Measurements from ENCODE around the gene S100A3.
"Not testable (repeated sequence)": the region's sequence is repeated elsewhere in the genome, so short reads cannot be mapped to it uniquely, and the experiment has no call there.

S100A3 gene

GRCh38 chr1:153533689-153534201 lies 15.3 kb downstream of the S100A3 start:
- peaks cover 6% of the 10 kb centered on the region; the same call in 1 of the 2 replicates for H3K27me3 ChIP-seq (ENCODE audit: insufficient read depth, low read length)
- no peak overlapping the region for H3K27ac ChIP-seq (ENCODE audit: low read depth, low read length)
- H3K4me1 ChIP-seq (ENCODE audit: insufficient read depth, low read length) = peaks cover 35% of the 10 kb centered on the region
- no peaks in the 10 kb centered on the region for H3K9me3 ChIP-seq (ENCODE audit: insufficient read depth, low read depth, low read length)
- WGBS = 78% methylated on average over 13 of the region's 13 CpGs
- peak overlapping the region; percentile 47 for H3K4me3 ChIP-seq (ENCODE audit: low read length)
- H3K9ac ChIP-seq (ENCODE audit: low read depth, low read length) = no peak overlapping the region
- H3K36me3 ChIP-seq (ENCODE audit: insufficient read depth, low read length) = no peaks in the 10 kb centered on the region

GRCh38 chr1:153532769-153533599 lies 16.1 kb downstream of the S100A3 start:
- no peak overlapping the region for H3K9ac ChIP-seq (ENCODE audit: low read depth, low read length)
- H3K36me3 ChIP-seq (ENCODE audit: insufficient read depth, low read length) = no peaks in the 10 kb centered on the region
- H3K4me1 ChIP-seq (ENCODE audit: insufficient read depth, low read length) = peaks cover 29% of the 10 kb centered on the region
- no peaks in the 10 kb centered on the region for H3K9me3 ChIP-seq (ENCODE audit: insufficient read depth, low read depth, low read length)
- peaks cover 6% of the 10 kb centered on the region; the same call in 1 of the 2 replicates for H3K27me3 ChIP-seq (ENCODE audit: insufficient read depth, low read length)
- H3K4me3 ChIP-seq (ENCODE audit: low read length) = peak overlapping the region; percentile 47
- 11% methylated on average over 34 of the region's 34 CpGs for WGBS
- no peak overlapping the region for H3K27ac ChIP-seq (ENCODE audit: low read depth, low read length)

GRCh38 chr1:153532181-153532580 lies 16.9 kb downstream of the S100A3 start:
- Histone ChIP-seq H3K4me1 (ENCODE audit: insufficient read depth, low read length) (peaks cover 36% of the 10 kb centered on the region), H3K9me3 (ENCODE audit: insufficient read depth, low read depth, low read length) (no peaks in the 10 kb centered on the region), H3K27ac (ENCODE audit: low read depth, low read length) (no peak overlapping the region), H3K36me3 (ENCODE audit: insufficient read depth, low read length) (no peaks in the 10 kb centered on the region), H3K9ac (ENCODE audit: low read depth, low read length) (no peak overlapping the region), H3K4me3 (ENCODE audit: low read length) (no peak overlapping the region), H3K27me3 (ENCODE audit: insufficient read depth, low read length) (peaks cover 6% of the 10 kb centered on the region; the same call in 1 of the 2 replicates)
- WGBS = 88% methylated on average over 2 of the region's 2 CpGs

- no peak overlapping the region for H3K27ac ChIP-seq (ENCODE audit: low read depth, low read length)
- H3K9ac ChIP-seq (ENCODE audit: low read depth, low read length) = no peak overlapping the region
- H3K4me1 ChIP-seq (ENCODE audit: insufficient read depth, low read length) = peaks cover 41% of the 10 kb centered on the region
- no peak overlapping the region for H3K4me3 ChIP-seq (ENCODE audit: low read length)
- H3K36me3 ChIP-seq (ENCODE audit: insufficient read depth, low read length) = no peaks in the 10 kb centered on the region
- no peaks in the 10 kb centered on the region for H3K9me3 ChIP-seq (ENCODE audit: insufficient read depth, low read depth, low read length)
- 84% methylated on average over 3 of the region's 3 CpGs for WGBS
- peaks cover 6% of the 10 kb centered on the region; the same call in 1 of the 2 replicates for H3K27me3 ChIP-seq (ENCODE audit: insufficient read depth, low read length)
Observed at GRCh38 chr1:153531638-153532037, 17.4 kb downstream of the S100A3 start.

DNA sequence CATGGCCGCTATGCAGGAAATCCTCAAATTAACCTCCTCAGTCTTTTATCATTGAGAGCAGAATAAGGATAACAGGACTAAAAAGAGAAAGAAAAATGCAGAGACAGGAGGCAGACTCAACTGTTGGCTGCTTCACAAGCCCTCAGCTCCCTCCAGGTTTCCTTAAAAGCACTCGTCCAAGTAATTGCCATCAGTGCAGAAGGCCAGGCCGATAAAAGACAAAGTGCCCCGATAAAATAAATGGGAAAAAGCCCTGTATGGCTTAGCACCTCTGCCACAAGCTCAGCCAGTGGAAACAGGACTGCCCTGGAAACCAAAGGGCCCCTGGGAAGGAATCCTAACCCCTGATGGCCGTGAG lies 21.4 kb downstream of the S100A3 start:
- 85% methylated on average over 5 of the region's 5 CpGs for WGBS
- Histone ChIP-seq H3K27ac (ENCODE audit: low read depth, low read length) (no peak overlapping the region), H3K9me3 (ENCODE audit: insufficient read depth, low read depth, low read length) (no peaks in the 10 kb centered on the region), H3K4me3 (ENCODE audit: low read length) (no peak overlapping the region), H3K4me1 (ENCODE audit: insufficient read depth, low read length) (peaks cover 30% of the 10 kb centered on the region), H3K9ac (ENCODE audit: low read depth, low read length) (no peak overlapping the region), H3K36me3 (ENCODE audit: insufficient read depth, low read length) (no peaks in the 10 kb centered on the region), H3K27me3 (ENCODE audit: insufficient read depth, low read length) (no peaks in the 10 kb centered on the region)

DNA sequence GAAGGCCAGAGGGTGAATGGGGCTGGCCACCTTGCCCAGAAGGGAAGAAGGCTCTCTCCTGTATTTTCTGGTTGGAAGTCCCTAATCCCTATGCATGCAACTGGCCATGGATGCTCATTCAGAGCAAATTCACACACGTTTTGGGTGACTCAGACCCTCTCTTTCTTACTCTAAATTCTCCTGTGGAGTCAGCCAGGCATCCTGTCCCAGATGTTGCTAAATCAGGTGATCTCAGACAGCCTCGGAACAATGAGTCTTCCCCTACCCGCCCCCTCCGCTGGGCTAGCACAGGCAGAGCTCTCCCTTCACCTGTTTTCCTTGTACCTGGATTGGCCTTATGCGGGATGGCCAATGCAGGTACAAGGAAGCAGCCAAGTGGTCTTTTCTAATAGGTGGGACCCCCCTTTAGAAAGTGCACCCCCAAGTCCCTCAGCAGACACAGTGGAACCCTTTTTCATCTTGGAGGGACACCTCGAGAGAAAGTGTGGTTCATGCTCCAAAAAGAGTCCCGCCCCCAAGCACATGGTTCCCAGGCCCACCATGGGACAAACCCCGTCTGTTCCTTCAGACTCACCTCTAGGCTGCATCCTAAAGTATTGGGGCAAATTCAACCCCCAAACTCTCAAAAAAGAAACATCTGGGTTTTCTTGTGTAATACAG lies 21.9 kb downstream of the S100A3 start:
- Histone ChIP-seq H3K27me3 (ENCODE audit: insufficient read depth, low read length) (no peaks in the 10 kb centered on the region), H3K4me1 (ENCODE audit: insufficient read depth, low read length) (peaks cover 25% of the 10 kb centered on the region), H3K36me3 (ENCODE audit: insufficient read depth, low read length) (no peaks in the 10 kb centered on the region), H3K9ac (ENCODE audit: low read depth, low read length) (no peak overlapping the region), H3K27ac (ENCODE audit: low read depth, low read length) (no peak overlapping the region), H3K9me3 (ENCODE audit: insufficient read depth, low read depth, low read length) (no peaks in the 10 kb centered on the region), H3K4me3 (ENCODE audit: low read length) (no peak overlapping the region)
- WGBS = 70% methylated on average over 8 of the region's 8 CpGs

DNA sequence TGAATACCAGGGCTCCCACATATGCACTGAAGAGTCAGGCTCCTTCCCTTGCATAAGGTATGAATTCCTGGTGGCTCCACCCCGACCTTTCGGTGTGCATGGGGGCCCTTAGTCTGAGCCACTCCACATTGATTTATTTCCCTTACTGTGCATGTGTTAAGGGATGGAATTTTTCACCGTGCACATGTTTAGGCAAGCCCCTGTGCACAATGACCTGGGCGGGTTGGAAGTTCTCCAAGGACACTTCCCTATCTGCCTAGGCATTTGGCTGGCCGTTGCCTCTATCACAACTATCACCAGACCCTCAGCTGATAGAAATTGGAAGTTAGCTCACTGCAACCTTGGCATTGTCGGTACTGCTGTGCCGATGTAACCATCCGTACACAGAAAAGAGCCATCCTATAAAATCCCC lies 22.9 kb downstream of the S100A3 start:
- no peak overlapping the region for H3K4me3 ChIP-seq (ENCODE audit: low read length)
- H3K27me3 ChIP-seq (ENCODE audit: insufficient read depth, low read length) = no peaks in the 10 kb centered on the region
- 85% methylated on average over 8 of the region's 8 CpGs for WGBS
- H3K9me3 ChIP-seq (ENCODE audit: insufficient read depth, low read depth, low read length) = no peaks in the 10 kb centered on the region
- H3K4me1 ChIP-seq (ENCODE audit: insufficient read depth, low read length) = peaks cover 22% of the 10 kb centered on the region
- H3K9ac ChIP-seq (ENCODE audit: low read depth, low read length) = no peak overlapping the region
- no peak overlapping the region for H3K27ac ChIP-seq (ENCODE audit: low read depth, low read length)
- no peaks in the 10 kb centered on the region for H3K36me3 ChIP-seq (ENCODE audit: insufficient read depth, low read length)

GRCh38 chr1:153525088-153525728 lies 23.9 kb downstream of the S100A3 start:
- no peak overlapping the region for H3K27ac ChIP-seq (ENCODE audit: low read depth, low read length)
- H3K9me3 ChIP-seq (ENCODE audit: insufficient read depth, low read depth, low read length) = no peaks in the 10 kb centered on the region
- 61% methylated on average over 3 of the region's 3 CpGs for WGBS
- no peaks in the 10 kb centered on the region for H3K27me3 ChIP-seq (ENCODE audit: insufficient read depth, low read length)
- H3K4me1 ChIP-seq (ENCODE audit: insufficient read depth, low read length) = peaks cover 22% of the 10 kb centered on the region
- no peak overlapping the region for H3K4me3 ChIP-seq (ENCODE audit: low read length)
- H3K36me3 ChIP-seq (ENCODE audit: insufficient read depth, low read length) = no peaks in the 10 kb centered on the region
- no peak overlapping the region for H3K9ac ChIP-seq (ENCODE audit: low read depth, low read length)

DNA sequence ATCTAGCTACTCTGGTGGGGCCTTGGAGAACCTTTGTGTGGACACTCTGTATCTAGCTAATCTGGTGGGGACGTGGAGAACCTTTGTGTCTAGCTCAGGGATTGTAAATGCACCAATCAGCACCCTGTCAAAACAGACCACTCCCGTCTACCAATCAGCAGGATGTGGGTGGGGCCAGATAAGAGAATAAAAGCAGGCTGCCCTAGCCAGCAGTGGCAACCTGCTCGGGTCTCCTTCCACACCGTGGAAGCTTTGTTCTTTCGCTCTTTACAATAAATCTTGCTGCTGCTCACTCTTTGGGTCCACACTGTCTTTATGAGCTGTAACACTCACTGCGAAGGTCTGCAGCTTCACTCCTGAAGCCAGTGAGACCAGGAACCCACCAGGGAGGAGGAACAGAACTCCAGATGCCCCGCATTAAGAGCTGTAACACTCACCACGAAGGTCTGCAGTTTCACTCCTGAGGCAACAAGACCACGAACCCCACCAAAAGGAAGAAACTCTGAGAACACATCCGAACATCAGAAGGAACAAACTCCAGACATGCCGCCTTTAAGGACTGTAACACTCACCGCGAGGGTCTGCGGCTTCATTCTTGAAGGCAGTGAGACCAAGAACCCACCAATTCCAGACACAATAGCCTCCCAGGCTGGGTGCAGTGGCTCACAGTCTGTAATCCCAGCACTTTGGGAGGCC lies 26.6 kb downstream of the S100A3 start:
- not testable (repeated sequence) for H3K27ac ChIP-seq (ENCODE audit: low read depth, low read length); H3K4me3 ChIP-seq (ENCODE audit: low read length); H3K9me3 ChIP-seq (ENCODE audit: insufficient read depth, low read depth, low read length); H3K36me3 ChIP-seq (ENCODE audit: insufficient read depth, low read length); H3K9ac ChIP-seq (ENCODE audit: low read depth, low read length)
- peaks cover 18% of the 10 kb centered on the region for H3K4me1 ChIP-seq (ENCODE audit: insufficient read depth, low read length)
- H3K27me3 ChIP-seq (ENCODE audit: insufficient read depth, low read length) = peaks cover 17% of the 10 kb centered on the region; the same call in 1 of the 2 replicates
- 87% methylated on average over 13 of the region's 14 CpGs for WGBS

DNA sequence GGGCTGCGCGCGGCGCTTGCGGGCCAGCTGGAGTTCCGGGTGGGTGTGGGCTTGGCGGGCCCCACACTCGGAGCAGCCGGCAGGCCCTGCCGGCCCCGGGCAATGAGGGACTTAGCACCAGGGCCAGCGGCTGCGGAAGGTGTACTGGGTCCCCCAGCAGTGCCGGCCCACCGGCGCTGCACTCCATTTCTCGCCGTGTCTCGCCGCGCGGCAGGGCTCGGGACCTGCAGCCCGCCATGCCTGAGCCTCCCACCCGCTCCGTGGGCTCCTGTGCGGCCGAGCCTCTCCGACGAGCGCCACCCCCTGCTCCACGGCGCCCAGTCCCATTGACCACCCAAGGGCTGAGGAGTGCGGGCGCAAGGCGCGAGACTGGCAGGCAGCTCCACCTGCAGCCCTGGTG lies 27.2 kb downstream of the S100A3 start:
- H3K9me3 ChIP-seq (ENCODE audit: insufficient read depth, low read depth, low read length); H3K4me3 ChIP-seq (ENCODE audit: low read length); H3K9ac ChIP-seq (ENCODE audit: low read depth, low read length); H3K36me3 ChIP-seq (ENCODE audit: insufficient read depth, low read length); H3K27ac ChIP-seq (ENCODE audit: low read depth, low read length): not testable (repeated sequence)
- Histone ChIP-seq H3K27me3 (ENCODE audit: insufficient read depth, low read length) (peaks cover 23% of the 10 kb centered on the region; the same call in 1 of the 2 replicates), H3K4me1 (ENCODE audit: insufficient read depth, low read length) (peaks cover 11% of the 10 kb centered on the region; the same call in 1 of the 2 replicates)
- WGBS = 97% methylated on average over 37 of the region's 37 CpGs

Measured in HUES64 (cell line).